ENCODE measurements around the gene WDR36. TPM values are rescaled to one million over a fixed set of nuclear protein-coding genes. Genes with fewer than 3 reads are reported as not detected.

WDR36 gene
- total RNA-seq, 2 experiments from 2014 or later = 65.1 to 65.6 TPM

GRCh38 chr5:111167551-111167950, 75.4 kb downstream of the WDR36 start:
- TF ChIP-seq, protein P1, sequence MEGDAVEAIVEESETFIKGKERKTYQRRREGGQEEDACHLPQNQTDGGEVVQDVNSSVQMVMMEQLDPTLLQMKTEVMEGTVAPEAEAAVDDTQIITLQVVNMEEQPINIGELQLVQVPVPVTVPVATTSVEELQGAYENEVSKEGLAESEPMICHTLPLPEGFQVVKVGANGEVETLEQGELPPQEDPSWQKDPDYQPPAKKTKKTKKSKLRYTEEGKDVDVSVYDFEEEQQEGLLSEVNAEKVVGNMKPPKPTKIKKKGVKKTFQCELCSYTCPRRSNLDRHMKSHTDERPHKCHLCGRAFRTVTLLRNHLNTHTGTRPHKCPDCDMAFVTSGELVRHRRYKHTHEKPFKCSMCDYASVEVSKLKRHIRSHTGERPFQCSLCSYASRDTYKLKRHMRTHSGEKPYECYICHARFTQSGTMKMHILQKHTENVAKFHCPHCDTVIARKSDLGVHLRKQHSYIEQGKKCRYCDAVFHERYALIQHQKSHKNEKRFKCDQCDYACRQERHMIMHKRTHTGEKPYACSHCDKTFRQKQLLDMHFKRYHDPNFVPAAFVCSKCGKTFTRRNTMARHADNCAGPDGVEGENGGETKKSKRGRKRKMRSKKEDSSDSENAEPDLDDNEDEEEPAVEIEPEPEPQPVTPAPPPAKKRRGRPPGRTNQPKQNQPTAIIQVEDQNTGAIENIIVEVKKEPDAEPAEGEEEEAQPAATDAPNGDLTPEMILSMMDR (IDR thresholded peaks at IDR 0.05) = no peak
- DNase-seq = no peak
- POLR2A ChIA-PET = no interaction called here
- Mint-ChIP-seq H3K36me3 (ENCODE audit: low read depth) (no peaks in the 10 kb centered on the region), H3K4me1 (ENCODE audit: low read depth) (peaks cover 12% of the 10 kb centered on the region), H3K9me3 (peaks cover 2% of the 10 kb centered on the region), H3K4me3 (no peak overlapping the region), H3K27me3 (peaks cover 1% of the 10 kb centered on the region), H3K27ac (no peak overlapping the region)
- CTCF ChIA-PET = interaction anchor here (1.0 kb wide), 1 partner anchor 9 kb away, joined by 3 read pairs; no protein-coding TSS in a partner anchor
- no peak for ATAC-seq
- intact Hi-C loops (cut with micrococcal nuclease) = no loop called here

- intact Hi-C loops (cut with micrococcal nuclease) = no loop called here
- Mint-ChIP-seq H3K9me3 (peaks cover 2% of the 10 kb centered on the region), H3K4me1 (ENCODE audit: low read depth) (peaks cover 2% of the 10 kb centered on the region), H3K36me3 (ENCODE audit: low read depth) (no peaks in the 10 kb centered on the region), H3K27ac (no peak overlapping the region), H3K4me3 (no peak overlapping the region), H3K27me3 (peaks cover 1% of the 10 kb centered on the region)
- ChIA-PET CTCF (interaction anchor here (1.0 to 2.9 kb wide), 5 partner anchors 8 to 111 kb away, joined by 3 to 17 read pairs (median 4); no protein-coding TSS in a partner anchor), POLR2A (no interaction called here)
- DNase-seq (no peak), ATAC-seq (no peak)
- TF ChIP-seq, protein P1 (IDR thresholded peaks at IDR 0.05) = no peak
Observed at GRCh38 chr5:111168608-111169007, 76.5 kb downstream of the WDR36 start.

DNA sequence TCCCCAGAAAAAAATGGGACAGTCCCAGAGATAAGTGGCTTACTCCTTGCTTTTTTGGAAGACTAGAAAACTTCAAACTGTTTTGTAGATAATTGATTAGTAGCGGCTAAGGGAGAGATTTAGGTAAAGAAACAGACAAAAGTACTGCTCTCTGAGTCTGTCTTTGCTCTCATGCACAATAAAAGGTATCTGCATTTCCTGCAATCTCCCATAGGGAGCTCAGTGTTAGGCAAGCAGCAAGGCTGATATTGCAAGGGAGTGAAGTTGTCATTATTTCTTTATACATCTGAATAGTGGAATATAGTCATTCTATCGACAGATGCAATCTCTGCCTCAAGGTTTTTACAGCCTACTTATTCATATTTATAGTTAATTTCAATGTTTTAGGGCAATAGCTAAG, 77.1 kb downstream of the WDR36 start:
- CTCF ChIA-PET = interaction anchor here (0.6 to 2.9 kb wide), 6 partner anchors 9 to 116 kb away, joined by 3 to 17 read pairs (median 4); no protein-coding TSS in a partner anchor

DNA sequence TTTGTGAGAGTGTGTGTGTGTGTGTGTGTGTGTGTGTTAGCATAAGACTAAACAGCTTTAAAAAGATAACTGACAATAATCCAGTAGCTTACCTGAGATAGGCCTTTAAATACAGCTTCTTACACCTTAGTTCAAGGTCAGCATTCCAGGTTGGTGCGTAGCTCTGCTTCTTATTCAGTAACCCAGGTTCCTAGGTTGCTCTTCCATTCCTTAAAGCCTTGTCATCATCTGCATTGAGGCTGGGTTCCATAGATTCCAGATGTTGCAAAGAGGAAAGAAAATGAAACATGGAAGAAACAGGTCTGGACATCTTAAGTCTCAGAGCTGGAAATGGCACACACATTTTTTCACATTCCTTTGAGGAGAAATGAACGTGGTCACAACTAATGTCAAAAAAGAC, 78.1 kb downstream of the WDR36 start:
- H3K9me3 Mint-ChIP-seq = peaks cover 2% of the 10 kb centered on the region
- no peak overlapping the region for H3K27ac Mint-ChIP-seq
- TF ChIP-seq, protein P1 (IDR thresholded peaks at IDR 0.05) = no peak
- ChIA-PET POLR2A (interaction anchor here (0.8 to 1.1 kb wide), 2 partner anchors 56 to 127 kb away, joined by 3 read pairs; no protein-coding TSS in a partner anchor), CTCF (interaction anchor here (0.7 to 2.9 kb wide), 5 partner anchors 10 to 229 kb away, joined by 3 to 17 read pairs (median 4); no protein-coding TSS in a partner anchor)
- no peaks in the 10 kb centered on the region for H3K4me1 Mint-ChIP-seq (ENCODE audit: low read depth)
- ATAC-seq = no peak
- H3K27me3 Mint-ChIP-seq = peaks cover 3% of the 10 kb centered on the region
- intact Hi-C loops (cut with micrococcal nuclease) = no loop called here
- no peak overlapping the region for H3K4me3 Mint-ChIP-seq
- no peak for DNase-seq
- H3K36me3 Mint-ChIP-seq (ENCODE audit: low read depth) = no peaks in the 10 kb centered on the region

More for the DNA sequence above, 77.1 kb downstream of the WDR36 start:
- intact Hi-C loops (cut with micrococcal nuclease) = no loop called here
- Mint-ChIP-seq H3K27ac (no peak overlapping the region), H3K4me1 (ENCODE audit: low read depth) (no peaks in the 10 kb centered on the region), H3K4me3 (no peak overlapping the region), H3K27me3 (peaks cover 1% of the 10 kb centered on the region), H3K9me3 (peaks cover 2% of the 10 kb centered on the region), H3K36me3 (ENCODE audit: low read depth) (no peaks in the 10 kb centered on the region)
- ATAC-seq (no peak), DNase-seq (no peak)
- TF ChIP-seq, protein P1 (IDR thresholded peaks at IDR 0.05) = no peak
- POLR2A ChIA-PET = interaction anchor here (1.1 kb wide), 1 partner anchor 57 kb away, joined by 3 read pairs; no protein-coding TSS in a partner anchor

- Mint-ChIP-seq H3K4me3 (no peak overlapping the region), H3K27me3 (peaks cover 3% of the 10 kb centered on the region), H3K9me3 (peaks cover 2% of the 10 kb centered on the region), H3K36me3 (ENCODE audit: low read depth) (no peaks in the 10 kb centered on the region), H3K4me1 (ENCODE audit: low read depth) (no peaks in the 10 kb centered on the region), H3K27ac (no peak overlapping the region)
- ATAC-seq (no peak), DNase-seq (peak; percentile 35)
- intact Hi-C loops (cut with micrococcal nuclease) = no loop called here
- ChIA-PET CTCF (interaction anchor here (1.0 kb wide), 1 partner anchor 107 kb away, joined by 3 read pairs; no protein-coding TSS in a partner anchor), POLR2A (no interaction called here)
- TF ChIP-seq, protein P1 (IDR thresholded peaks at IDR 0.05) = no peak
Observed at GRCh38 chr5:111172504-111172903, 80.4 kb downstream of the WDR36 start.
